ENCODE results near the gene MPRIP. TPM values are rescaled to one million over a fixed set of nuclear protein-coding genes. Genes with fewer than 3 reads are reported as not detected.

Gene MPRIP
- total and polyA plus RNA-seq, 2 donors (not counting 3 experiments of a cell fraction or from before 2014, with no cell fraction given), result 94.6 to 246 TPM

GRCh38 chr17:17071531-17072360 is 29.5 kb downstream of the MPRIP start:
- H3K9me3 ChIP-seq (replicated peaks; ENCODE audit: control insufficient read depth, insufficient read depth, low read length), result no peaks in the 10 kb centered on the region
- CTCF ChIA-PET, result no interaction called here
- H3K4me3 ChIP-seq (replicated peaks in 1 of 3; ENCODE audit: insufficient read depth in 1 of 3, low read depth in 1 of 3, low read length in 3 of 3), result no peak overlapping the region
- no peak overlapping the region for H3K9ac ChIP-seq (replicated peaks; ENCODE audit: extremely low read depth, insufficient read depth, low read length)
- H3K4me2 ChIP-seq (ENCODE audit: insufficient read depth, low read length), result no peak overlapping the region
- peaks cover 98% of the 10 kb centered on the region for H3K79me2 ChIP-seq (ENCODE audit: control insufficient read depth, insufficient read depth, low read length)
- dilution Hi-C loops (cut with MboI; ENCODE audit: extremely low pct_ligation_motif_present, low sequenced_read_pairs), result no loop called here
- POLR2A ChIA-PET, result no interaction called here
- H4K20me1 ChIP-seq (replicated peaks; ENCODE audit: control insufficient read depth, extremely low read depth, insufficient read depth, low read length), result peaks cover 12% of the 10 kb centered on the region
- peaks cover 0 to 2% of the 10 kb centered on the region in 2 experiments for H3K36me3 ChIP-seq (ENCODE audit: control insufficient read depth in 2 of 2, extremely low read depth in 1 of 2, insufficient read depth in 2 of 2, low read length in 2 of 2)
- no peaks in the 10 kb centered on the region for H3K9me1 ChIP-seq (replicated peaks; ENCODE audit: control insufficient read depth, extremely low read depth, insufficient read depth, low read length)
- no TSS peak for BruUV-seq (replicated peaks)
- no peak for DNase-seq (ENCODE audit: low read depth, low spot score)
- intact Hi-C loops (cut with micrococcal nuclease), result no loop called here
- H3K4me1 ChIP-seq (ENCODE audit: control insufficient read depth, extremely low read depth, insufficient read depth, low read length), result peaks cover 31% of the 10 kb centered on the region
- no peak overlapping the region for H2AFZ ChIP-seq (ENCODE audit: low read depth, low read length)
- no peak overlapping the region for H3K27ac ChIP-seq (ENCODE audit: insufficient read depth, low read depth, low read length)
- FAIRE-seq, result no peak
- H3K27me3 ChIP-seq (ENCODE audit: control insufficient read depth in 2 of 2, insufficient read depth in 2 of 2, low read length in 2 of 2), result no peaks in the 10 kb centered on the region
- TF ChIP-seq, protein P1, sequence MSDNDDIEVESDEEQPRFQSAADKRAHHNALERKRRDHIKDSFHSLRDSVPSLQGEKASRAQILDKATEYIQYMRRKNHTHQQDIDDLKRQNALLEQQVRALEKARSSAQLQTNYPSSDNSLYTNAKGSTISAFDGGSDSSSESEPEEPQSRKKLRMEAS (IDR thresholded peaks at IDR 0.05; ENCODE audit: insufficient read depth, insufficient read length), result no peak
- no peak for TF ChIP-seq EZH2 (IDR thresholded peaks at IDR 0.05; ENCODE audit: borderline replicate concordance, low read depth, low read length, severe bottlenecking)
- TF ChIP-seq MYC (IDR thresholded peaks at IDR 0.05; ENCODE audit: low read depth, low read length), result no peak
- TF ChIP-seq JUN (IDR thresholded peaks at IDR 0.05; ENCODE audit: borderline replicate concordance, insufficient read depth, insufficient read length, low read depth), result no peak
- no peak for TF ChIP-seq POLR2A (IDR thresholded peaks at IDR 0.05; ENCODE audit: low read depth, low read length)
- TF ChIP-seq FOS (IDR thresholded peaks at IDR 0.05; ENCODE audit: borderline replicate concordance, insufficient read depth, low read length), result no peak
- TF ChIP-seq CTCF (IDR thresholded peaks at IDR 0.05; ENCODE audit: extremely low read depth in 1 of 2, insufficient read depth in 1 of 2, low read depth in 1 of 2, low read length in 2 of 2), result no peak
- TF ChIP-seq POLR2AphosphoS5 (IDR thresholded peaks at IDR 0.05; ENCODE audit: insufficient read depth, low read depth, low read length), result no peak
- no peak for TF ChIP-seq GATA2 (IDR thresholded peaks at IDR 0.05; ENCODE audit: insufficient read depth, insufficient read length, low read depth, low read length)

Data from endothelial cell of umbilical vein (primary cell).